ENCODE measurements around the gene TMEM209.

The TMEM209 gene

GRCh38 chr7:130118801-130119200 lies 86.4 kb downstream of the TMEM209 start:
- FAIRE-seq: no peak

- FAIRE-seq: no peak
Observed at GRCh38 chr7:130118294-130118693, 86.9 kb downstream of the TMEM209 start.

- FAIRE-seq: no peak
Observed at GRCh38 chr7:130114776-130115175, 90.4 kb downstream of the TMEM209 start.
